Loucy (cell line): ENCODE data around the gene PPL.

Experiments
- H2AFZ ChIP-seq: fragments of 200-600 bp; sonication (generic); 2 replicates; pipeline ENCODE4 v1.6.0; 2016; ENCODE audit warnings: antibody characterized with exemption, mild to moderate bottlenecking, low read length, moderate library complexity
- H3F3A ChIP-seq: fragments of 200-600 bp; 2 replicates; pipeline ENCODE4 v1.6.0; 2016; ENCODE audit warnings: antibody characterized with exemption, low read depth, mild to moderate bottlenecking
- H3K27me3 ChIP-seq: fragments of 200-600 bp; sonication (generic); 2 replicates; pipeline ENCODE4 v1.6.1; 2014; ENCODE audit warnings: low read length, mild to moderate bottlenecking; ENCODE audit not compliant: insufficient read depth, poor library complexity, severe bottlenecking
- H3K36me3 ChIP-seq: fragments of 200-600 bp; sonication (generic); 2 replicates; pipeline ENCODE4 v1.6.1; 2016; ENCODE audit warnings: low read length; ENCODE audit not compliant: insufficient read depth
- H3K4me1 ChIP-seq: fragments of 200-600 bp; sonication (generic); 2 replicates; pipeline ENCODE4 v1.5.1; 2014; ENCODE audit warnings: low read length, mild to moderate bottlenecking; ENCODE audit not compliant: insufficient read depth, poor library complexity, severe bottlenecking
- H3K4me2 ChIP-seq: fragments of 200-600 bp; sonication (generic); 2 replicates; pipeline ENCODE4 v1.6.0; 2014; ENCODE audit warnings: antibody characterized with exemption, low read length, low read depth, mild to moderate bottlenecking; ENCODE audit not compliant: poor library complexity, severe bottlenecking
- H3K4me3 ChIP-seq: fragments of 200-600 bp; sonication (generic); 2 replicates; pipeline ENCODE4 v1.5.1; 2014; ENCODE audit warnings: low read length, mild to moderate bottlenecking, mixed read lengths; ENCODE audit not compliant: poor library complexity, severe bottlenecking
- H3K79me2 ChIP-seq: fragments of 200-600 bp; sonication (generic); 2 replicates; pipeline ENCODE4 v1.6.1; 2014; ENCODE audit warnings: low read length; ENCODE audit not compliant: insufficient read depth
- H3K9ac ChIP-seq: fragments of 200-600 bp; sonication (generic); 2 replicates; pipeline ENCODE4 v1.6.0; 2014; ENCODE audit warnings: mild to moderate bottlenecking, low read depth, low read length, moderate library complexity; ENCODE audit not compliant: poor library complexity, severe bottlenecking
- H3K9me2 ChIP-seq: fragments of 200-600 bp; sonication (generic); replicated peaks from 2 replicates; pipeline ENCODE4 v1.6.1; 2016; ENCODE audit warnings: low read depth, low read length, mixed read lengths
- H3K9me3 ChIP-seq: fragments of 200-600 bp; sonication (generic); 2 replicates; pipeline ENCODE4 v1.6.1; 2014; ENCODE audit warnings: mild to moderate bottlenecking, antibody characterized with exemption, low read length, low read depth; ENCODE audit not compliant: insufficient read depth
- H4K20me1 ChIP-seq: fragments of 200-600 bp; sonication (generic); 2 replicates; pipeline ENCODE4 v1.6.0; 2014; ENCODE audit warnings: antibody characterized with exemption, low read length, mild to moderate bottlenecking; ENCODE audit not compliant: insufficient read depth, poor library complexity, severe bottlenecking
- EZH2phosphoT487 ChIP-seq: fragments of 200-600 bp; IDR thresholded peaks from 2 replicates; pipeline ENCODE4 v1.6.1; 2018; ENCODE audit warnings: antibody characterized with exemption, mild to moderate bottlenecking, moderate library complexity, borderline replicate concordance
- TF ChIP-seq, protein P1 (sequence below): fragments of 200-600 bp; sonication (generic); conservative IDR thresholded peaks from 2 replicates; pipeline ENCODE4 v1.5.1; 2014; ENCODE audit warnings: mild to moderate bottlenecking, antibody characterized with exemption, low read length

Gene PPL

DNA sequence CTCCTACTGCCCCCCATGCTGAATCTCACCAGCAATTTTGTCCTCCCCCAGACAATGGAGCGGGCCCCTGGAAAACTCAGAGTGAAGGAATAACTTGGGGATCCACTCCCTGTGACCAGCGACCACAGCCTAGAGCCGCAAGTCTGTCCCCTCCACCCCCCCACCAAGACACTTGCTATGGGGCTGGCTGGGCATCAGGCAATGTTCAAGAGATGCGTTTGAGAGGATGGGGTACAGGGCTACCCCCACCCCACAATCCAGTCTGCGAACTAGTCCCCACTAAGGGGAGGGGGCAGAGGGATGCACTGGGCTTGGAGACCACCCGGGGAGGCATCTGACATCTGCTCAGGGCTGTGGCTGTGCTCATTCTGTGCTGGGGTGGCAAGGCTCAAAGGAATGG lies 2.4 kb downstream of the PPL start:
- Histone ChIP-seq H2AFZ (no peak overlapping the region), H3F3A (no peaks in the 10 kb centered on the region), H3K9me2 (no peaks in the 10 kb centered on the region), H3K27me3 (no peaks in the 10 kb centered on the region), H3K9ac (no peak overlapping the region), H3K4me1 (no peaks in the 10 kb centered on the region), H3K4me2 (no peak overlapping the region), H3K9me3 (no peaks in the 10 kb centered on the region), H3K36me3 (no peaks in the 10 kb centered on the region), H4K20me1 (no peaks in the 10 kb centered on the region), H3K4me3 (no peak overlapping the region), H3K79me2 (no peaks in the 10 kb centered on the region)
- TF ChIP-seq, protein P1, sequence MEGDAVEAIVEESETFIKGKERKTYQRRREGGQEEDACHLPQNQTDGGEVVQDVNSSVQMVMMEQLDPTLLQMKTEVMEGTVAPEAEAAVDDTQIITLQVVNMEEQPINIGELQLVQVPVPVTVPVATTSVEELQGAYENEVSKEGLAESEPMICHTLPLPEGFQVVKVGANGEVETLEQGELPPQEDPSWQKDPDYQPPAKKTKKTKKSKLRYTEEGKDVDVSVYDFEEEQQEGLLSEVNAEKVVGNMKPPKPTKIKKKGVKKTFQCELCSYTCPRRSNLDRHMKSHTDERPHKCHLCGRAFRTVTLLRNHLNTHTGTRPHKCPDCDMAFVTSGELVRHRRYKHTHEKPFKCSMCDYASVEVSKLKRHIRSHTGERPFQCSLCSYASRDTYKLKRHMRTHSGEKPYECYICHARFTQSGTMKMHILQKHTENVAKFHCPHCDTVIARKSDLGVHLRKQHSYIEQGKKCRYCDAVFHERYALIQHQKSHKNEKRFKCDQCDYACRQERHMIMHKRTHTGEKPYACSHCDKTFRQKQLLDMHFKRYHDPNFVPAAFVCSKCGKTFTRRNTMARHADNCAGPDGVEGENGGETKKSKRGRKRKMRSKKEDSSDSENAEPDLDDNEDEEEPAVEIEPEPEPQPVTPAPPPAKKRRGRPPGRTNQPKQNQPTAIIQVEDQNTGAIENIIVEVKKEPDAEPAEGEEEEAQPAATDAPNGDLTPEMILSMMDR = no peak
- TF ChIP-seq EZH2phosphoT487 = no peak

DNA sequence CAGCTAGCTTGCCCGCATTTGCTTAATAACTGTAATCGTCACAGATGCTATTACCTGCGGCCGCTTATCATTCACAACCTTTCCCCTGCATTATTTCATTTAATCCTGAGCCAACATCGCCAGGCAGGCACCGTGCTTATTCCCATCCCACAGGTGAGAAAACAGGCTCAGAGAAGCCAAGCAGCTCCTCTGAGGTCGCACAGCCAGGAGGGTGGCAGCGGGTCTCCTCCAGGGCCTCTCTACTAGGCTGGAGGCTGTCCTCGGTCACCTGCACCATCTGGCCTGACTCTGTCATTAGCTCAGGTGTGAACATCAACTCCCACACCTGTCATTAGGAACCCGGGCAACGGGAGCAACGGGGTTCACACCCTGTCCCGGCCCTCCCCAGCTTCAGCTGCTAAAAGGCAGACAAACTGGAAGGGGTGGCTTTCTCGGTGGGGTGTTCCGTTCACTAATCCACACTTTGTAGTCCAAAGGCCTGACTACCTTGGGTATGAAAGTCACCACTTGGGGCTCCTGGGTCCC lies 3.0 kb downstream of the PPL start:
- no peak overlapping the region for H2AFZ ChIP-seq
- H3K9ac ChIP-seq = no peak overlapping the region
- no peaks in the 10 kb centered on the region for H3F3A ChIP-seq
- H3K4me3 ChIP-seq = no peak overlapping the region
- H3K36me3 ChIP-seq = no peaks in the 10 kb centered on the region
- H3K27me3 ChIP-seq = no peaks in the 10 kb centered on the region
- no peaks in the 10 kb centered on the region for H3K9me3 ChIP-seq
- H3K79me2 ChIP-seq = no peaks in the 10 kb centered on the region
- no peak for TF ChIP-seq EZH2phosphoT487
- TF ChIP-seq, protein P1 = no peak
- H4K20me1 ChIP-seq = no peaks in the 10 kb centered on the region
- H3K4me1 ChIP-seq = no peaks in the 10 kb centered on the region
- H3K9me2 ChIP-seq = no peaks in the 10 kb centered on the region
- no peak overlapping the region for H3K4me2 ChIP-seq

DNA sequence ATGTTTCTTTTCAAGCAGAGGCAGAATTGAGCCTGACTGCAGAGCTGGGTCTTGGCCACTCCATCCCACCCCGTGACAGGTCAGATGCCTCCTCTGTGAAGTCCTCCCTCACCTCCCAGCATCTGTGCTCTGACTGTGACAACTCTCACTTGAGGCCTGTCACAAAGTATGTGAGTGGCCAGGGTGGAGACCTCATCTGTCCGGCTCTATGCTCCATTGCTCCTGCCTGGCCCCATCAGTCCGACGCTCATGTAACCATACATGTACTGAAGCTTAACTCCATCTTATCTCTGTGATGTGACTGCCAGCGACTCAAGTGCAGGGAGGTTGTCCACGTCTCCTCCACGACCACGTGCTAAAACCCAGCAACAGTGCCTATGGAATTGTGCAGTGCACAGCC lies 3.5 kb downstream of the PPL start:
- Histone ChIP-seq H3K27me3 (no peaks in the 10 kb centered on the region), H3K9ac (no peak overlapping the region)

More for the DNA sequence above, 3.5 kb downstream of the PPL start:
- no peak for TF ChIP-seq EZH2phosphoT487
- TF ChIP-seq, protein P1 = no peak
- Histone ChIP-seq H3K4me3 (no peak overlapping the region), H3K9me2 (no peaks in the 10 kb centered on the region), H3K79me2 (no peaks in the 10 kb centered on the region), H3K36me3 (no peaks in the 10 kb centered on the region), H4K20me1 (no peaks in the 10 kb centered on the region), H3K4me2 (no peak overlapping the region), H3K9me3 (no peaks in the 10 kb centered on the region), H3F3A (no peaks in the 10 kb centered on the region), H2AFZ (no peak overlapping the region), H3K4me1 (no peaks in the 10 kb centered on the region)
